ENCODE data around the gene LAPTM5. TPM values are rescaled to one million over a fixed set of nuclear protein-coding genes. Genes with fewer than 3 reads are reported as not detected.

Gene LAPTM5
- total RNA-seq, 1 donor from 2014 or later = 3.1 TPM

DNA sequence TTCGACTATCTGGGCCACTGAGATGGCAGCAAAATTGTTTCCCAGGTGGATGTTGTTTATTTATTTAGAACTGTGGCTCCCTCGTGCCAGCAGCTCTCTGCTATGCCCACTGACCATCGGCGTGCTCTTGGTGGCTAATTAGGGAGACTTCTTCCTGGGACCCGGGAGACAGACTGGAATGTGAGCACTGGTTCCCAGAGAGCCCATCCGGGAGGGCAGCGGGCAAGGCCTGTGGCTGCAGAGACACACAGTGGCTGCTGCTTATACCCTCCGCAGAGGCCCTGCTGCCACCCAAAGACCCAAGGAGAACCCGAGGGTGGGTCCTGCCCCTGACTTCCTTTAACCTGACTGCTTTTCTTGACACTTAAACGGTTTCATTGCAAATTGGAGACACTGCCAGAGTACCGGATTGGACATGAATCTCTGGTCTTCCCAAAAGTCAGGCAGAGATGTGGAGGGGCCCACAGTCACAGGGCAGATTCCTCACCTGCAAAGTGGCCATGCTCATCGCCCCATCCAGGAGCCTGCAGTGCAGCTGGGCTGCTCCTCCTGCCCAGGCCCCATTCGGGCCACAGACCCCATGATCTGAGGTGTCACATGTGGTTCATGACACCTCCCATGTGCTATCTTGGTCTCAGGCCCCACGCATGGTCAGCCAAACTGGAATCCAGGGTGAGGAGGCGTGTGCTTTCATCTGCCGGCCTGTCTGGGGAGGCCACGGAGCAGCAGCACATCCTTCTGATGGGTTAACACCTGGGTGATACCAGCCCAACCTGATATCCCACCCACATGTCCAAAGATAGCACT lies 28.5 kb downstream of the LAPTM5 start:
- no peak for DNase-seq (ENCODE audit: low read depth)
- H3K27me3 ChIP-seq (ENCODE audit: control insufficient read depth, insufficient read depth, low read length) = no peaks in the 10 kb centered on the region

GRCh38 chr1:30728340-30728739 lies 29.2 kb downstream of the LAPTM5 start:
- Histone ChIP-seq H3K36me3 (ENCODE audit: control insufficient read depth, insufficient read depth, low read length) (no peaks in the 10 kb centered on the region), H3K4me3 (ENCODE audit: low read depth, low read length) (no peak overlapping the region), H3K27me3 (ENCODE audit: control insufficient read depth, insufficient read depth, low read length) (no peaks in the 10 kb centered on the region)
- TF ChIP-seq CTCF (IDR thresholded peaks at IDR 0.05; ENCODE audit: insufficient read depth, low read length, poor library complexity, severe bottlenecking) = no peak
- no peak for DNase-seq (ENCODE audit: low read depth)

More for the DNA sequence above, 28.5 kb downstream of the LAPTM5 start:
- no peak for TF ChIP-seq CTCF (IDR thresholded peaks at IDR 0.05; ENCODE audit: insufficient read depth, low read length, poor library complexity, severe bottlenecking)
- Histone ChIP-seq H3K36me3 (ENCODE audit: control insufficient read depth, insufficient read depth, low read length) (no peaks in the 10 kb centered on the region), H3K4me3 (ENCODE audit: low read depth, low read length) (no peak overlapping the region)

DNA sequence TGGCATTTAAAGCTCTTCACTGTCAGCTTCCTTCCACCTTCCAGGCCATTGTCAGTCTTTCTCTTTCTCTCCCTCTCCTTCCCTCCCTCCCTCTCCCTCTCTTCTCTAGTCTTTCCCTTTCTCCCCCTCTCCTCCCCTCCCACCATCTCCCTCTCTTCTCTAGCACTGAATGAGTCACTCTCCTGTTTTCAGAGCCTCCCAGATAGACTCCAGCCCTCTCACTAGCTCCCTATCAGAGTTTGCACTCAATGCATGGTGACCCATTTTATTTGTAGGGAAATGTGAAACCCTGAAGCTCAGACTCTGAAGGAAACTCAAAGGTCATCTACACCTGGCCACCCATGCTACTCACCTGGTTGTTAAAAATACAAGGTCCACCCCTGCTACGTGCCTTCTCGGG lies 29.8 kb downstream of the LAPTM5 start:
- TF ChIP-seq CTCF (IDR thresholded peaks at IDR 0.05; ENCODE audit: insufficient read depth, low read length, poor library complexity, severe bottlenecking) = no peak
- no peak overlapping the region for H3K4me3 ChIP-seq (ENCODE audit: low read depth, low read length)
- DNase-seq (ENCODE audit: low read depth) = no peak
- no peaks in the 10 kb centered on the region for H3K36me3 ChIP-seq (ENCODE audit: control insufficient read depth, insufficient read depth, low read length)
- no peaks in the 10 kb centered on the region for H3K27me3 ChIP-seq (ENCODE audit: control insufficient read depth, insufficient read depth, low read length)

DNA sequence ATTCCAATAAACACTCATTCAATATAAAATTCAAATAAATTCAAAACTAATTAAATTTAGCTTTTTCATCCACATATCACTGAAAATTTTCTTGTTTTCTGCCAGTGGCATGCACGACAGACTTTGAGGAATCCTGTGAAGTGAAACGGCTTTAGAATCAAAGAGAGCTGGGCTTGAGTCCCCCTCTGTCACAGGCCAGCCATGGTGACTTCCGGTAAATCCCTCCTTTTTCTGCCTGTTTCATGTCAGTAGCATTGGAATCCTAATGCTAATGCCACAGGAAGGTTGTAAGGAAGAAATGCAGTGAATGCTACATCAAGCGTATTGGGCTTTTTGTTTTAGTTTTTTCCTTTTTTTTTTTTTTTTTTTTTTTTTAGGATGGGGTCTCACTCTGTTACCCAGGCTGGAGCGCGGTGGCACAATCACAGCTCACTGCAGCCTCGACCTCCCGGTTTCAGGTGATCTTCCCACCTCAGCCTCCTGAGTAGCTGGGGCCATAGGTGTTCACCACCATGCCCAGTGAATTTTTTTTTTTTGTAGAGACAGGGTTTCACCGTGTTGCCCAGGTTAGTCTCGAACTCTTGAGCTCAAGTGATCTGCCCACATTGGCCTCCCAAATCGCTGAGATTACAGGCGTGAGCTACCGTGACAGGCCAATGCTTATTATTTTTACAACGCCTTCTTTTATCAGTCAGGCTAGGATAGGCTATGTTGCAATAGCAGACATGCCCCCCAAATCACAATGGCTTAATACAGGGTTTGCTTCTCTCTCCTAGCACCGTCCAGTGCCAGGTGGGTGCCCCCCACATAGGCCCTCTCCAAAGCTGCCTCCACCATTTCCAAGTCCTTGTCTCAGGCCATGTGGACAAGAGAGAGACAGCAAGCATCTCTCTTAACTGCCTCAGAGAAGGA lies 30.5 kb downstream of the LAPTM5 start:
- no peaks in the 10 kb centered on the region for H3K36me3 ChIP-seq (ENCODE audit: control insufficient read depth, insufficient read depth, low read length)
- no peak for TF ChIP-seq CTCF (IDR thresholded peaks at IDR 0.05; ENCODE audit: insufficient read depth, low read length, poor library complexity, severe bottlenecking)

GRCh38 chr1:30726236-30726635 lies 31.3 kb downstream of the LAPTM5 start:
- Histone ChIP-seq H3K27me3 (ENCODE audit: control insufficient read depth, insufficient read depth, low read length) (no peaks in the 10 kb centered on the region), H3K4me3 (ENCODE audit: low read depth, low read length) (no peak overlapping the region), H3K36me3 (ENCODE audit: control insufficient read depth, insufficient read depth, low read length) (no peaks in the 10 kb centered on the region)
- DNase-seq (ENCODE audit: low read depth) = no peak
- TF ChIP-seq CTCF (IDR thresholded peaks at IDR 0.05; ENCODE audit: insufficient read depth, low read length, poor library complexity, severe bottlenecking) = no peak

More for the DNA sequence above, 30.5 kb downstream of the LAPTM5 start:
- H3K4me3 ChIP-seq (ENCODE audit: low read depth, low read length) = no peak overlapping the region
- H3K27me3 ChIP-seq (ENCODE audit: control insufficient read depth, insufficient read depth, low read length) = no peaks in the 10 kb centered on the region
- DNase-seq (ENCODE audit: low read depth) = no peak

Data from kidney epithelial cell (primary cell).